Pancreas (tissue), 10 donors: Measurements from ENCODE around the gene SPATA24. TPM values are rescaled to one million over a fixed set of nuclear protein-coding genes. Genes with fewer than 3 reads are reported as not detected.

Experiments
- ATAC-seq, 4 donors: fragments of 200-7000 bp; cut with Tn5 transposase; one replicate each; pipeline versions ENCODE4 v1.8.0 to v1.9.1; 2020; ENCODE audit warnings: mild to moderate bottlenecking in 4 of 4, moderate library complexity in 4 of 4
- DNase-seq, 6 donors: peaks; one replicate each; pipeline ENCODE4 v3.0.0-alpha.2; 2020
- FAIRE-seq: peaks from 2 replicates; lab custom pipeline; 2012; peaks lifted over from hg19 to GRCh38; lab: Jason Lieb, UNC
- H3K27ac ChIP-seq, 4 donors: fragments of 200-600 bp; sonication (generic); 1 replicate in 3 of 4; 2 replicates in 1 of 4; pipeline versions ENCODE4 v1.5.0 to v1.8.0; 2020
- H3K27me3 ChIP-seq, 4 donors: fragments of 200-600 bp; one replicate each; pipeline ENCODE4 v1.8.0; 2021
- H3K36me3 ChIP-seq, 3 donors: fragments of 200-600 bp; sonication (generic) in 1 of 3; one replicate each; pipeline versions ENCODE4 v1.5.0 to v1.8.0; 2020 to 2021
- H3K4me1 ChIP-seq, 3 donors: fragments of 200-600 bp; one replicate each; pipeline ENCODE4 v1.8.0; 2021
- H3K4me3 ChIP-seq, 4 donors: fragments of 200-600 bp; sonication (generic) in 2 of 4; one replicate each; pipeline versions ENCODE4 v1.5.0 to v1.8.0; 2020 to 2021
- H3K9me3 ChIP-seq, 4 donors: fragments of 200-600 bp; one replicate each; pipeline ENCODE4 v1.8.0; 2021
- CTCF ChIP-seq, 4 donors: fragments of 200-600 bp; sonication (generic) in 3 of 4; IDR thresholded peaks; one replicate each; pipeline versions ENCODE4 v1.5.0 to v1.8.0; 2021; ENCODE audit warnings: antibody characterized with exemption in 4 of 4
- WGBS, 2 donors: extraction: QIAGEN DNeasy Blood & Tissue Kit; methylation state at CpG; one replicate each; pipeline ENCODE4 v1.1.7; 2013; 5-methylcytosine and 5-hydroxymethylcytosine counted together
- intact Hi-C, 3 donors: fragments of 100-400 bp; cut with DNase I; formaldehyde crosslinking; loops; one replicate each; pipeline versions ENCODE4 v1.11.1 to v1.14.2; 2022
- polyA plus RNA-seq, 2 donors: library from polyadenylated mRNA; stranded (reverse); fragments of 200-250 nt; gene quantifications; one replicate each; pipeline ENCODE4 v1.2.3, GENCODE V29; 2013
- total RNA-seq, 6 donors: library from RNA; stranded (reverse); fragmentation: NEBNext Ultra II Directional in 4 of 6; extraction: Animal tissue kit (Norgen Biotek cat#: 25700) in 4 of 6; gene quantifications; one replicate each; pipeline versions ENCODE4 v1.2.1 to v1.2.4, GENCODE V29; 2021 to 2023
- donor health status: healthy with polysubstance abuse.
- donor health status: DM: no; HTN: no; CAD: no; lungs with moderate emphysema.
- donor health status: DM: no; HTN: no; CAD: no.
- donor health status: control.
- donor health status: control.
- donor health status: Bipolar disorder and iron deficiency.
- donor health status: DM: yes; HTN: yes; CAD: no.
- donor health status: DM: no; HTN: no; CAD: no.
- donor health status: DM: no; HTN: no; CAD: no.
- donor health status: DM: yes; HTN: yes; CAD: no.

The SPATA24 gene
- total and polyA plus RNA-seq, 8 donors = 1.8 to 9.8 (median 3.3) TPM

GRCh38 chr5:139422307-139422893 is 18.5 kb upstream of the SPATA24 start:
- FAIRE-seq (peak; percentile 91), ATAC-seq (peak; percentile 86 to 98 (median 94)), DNase-seq (peak in 2 of 6 donors; percentile 31 to 58)
- no peak overlapping the region for H3K4me3 ChIP-seq
- 40 to 43% methylated on average over 5 of the region's 5 CpGs for WGBS, 2 donors
- peak; percentile 20 to 59 (median 56) for TF ChIP-seq CTCF (IDR thresholded peaks at IDR 0.05)
- H3K9me3 ChIP-seq = no peaks in the 10 kb centered on the region
- no peaks in the 10 kb centered on the region for H3K27me3 ChIP-seq
- no peaks in the 10 kb centered on the region for H3K36me3 ChIP-seq
- intact Hi-C loops = loop anchor here in 1 of 3 donors (5.0 kb wide), 1 partner anchor 90 kb away; no protein-coding TSS in a partner anchor
- H3K4me1 ChIP-seq = no peaks in the 10 kb centered on the region
- H3K27ac ChIP-seq = no peak overlapping the region

GRCh38 chr5:139419226-139420192 is 15.6 kb upstream of the SPATA24 start:
- H3K27ac ChIP-seq = no peak overlapping the region
- no peaks in the 10 kb centered on the region for H3K9me3 ChIP-seq
- no peak overlapping the region for H3K4me3 ChIP-seq
- 77 to 89% methylated on average over 9 of the region's 9 CpGs for WGBS, 2 donors
- TF ChIP-seq CTCF (IDR thresholded peaks at IDR 0.05) = no peak
- H3K4me1 ChIP-seq = no peaks in the 10 kb centered on the region
- H3K27me3 ChIP-seq = no peaks in the 10 kb centered on the region
- no peaks in the 10 kb centered on the region for H3K36me3 ChIP-seq
- ATAC-seq (no peak), FAIRE-seq (no peak), DNase-seq (no peak)
- intact Hi-C loops = loop anchor here in 2 of 3 donors (5.0 kb wide), 1 partner anchor 93 kb away; no protein-coding TSS in a partner anchor

- DNase-seq (no peak), FAIRE-seq (no peak), ATAC-seq (no peak)
- intact Hi-C loops = loop anchor here in 1 of 3 donors (5.0 kb wide), 1 partner anchor 94 kb away; no protein-coding TSS in a partner anchor
- no peaks in the 10 kb centered on the region for H3K36me3 ChIP-seq
- no peak overlapping the region for H3K4me3 ChIP-seq
- TF ChIP-seq CTCF (IDR thresholded peaks at IDR 0.05) = no peak
- H3K27ac ChIP-seq = no peak overlapping the region
- no peaks in the 10 kb centered on the region for H3K27me3 ChIP-seq
- H3K4me1 ChIP-seq = no peaks in the 10 kb centered on the region
- WGBS, 2 donors = 79 to 85% methylated on average over 1 of the region's 1 CpG
- no peaks in the 10 kb centered on the region for H3K9me3 ChIP-seq
Measured at GRCh38 chr5:139418793-139419192, 14.9 kb upstream of the SPATA24 start.

- Histone ChIP-seq H3K9me3 (no peaks in the 10 kb centered on the region), H3K27ac (no peak overlapping the region), H3K4me1 (no peaks in the 10 kb centered on the region), H3K4me3 (no peak overlapping the region), H3K36me3 (no peaks in the 10 kb centered on the region), H3K27me3 (no peaks in the 10 kb centered on the region)
- TF ChIP-seq CTCF (IDR thresholded peaks at IDR 0.05) = no peak
- DNase-seq = no peak
- WGBS, 2 donors = 61 to 75% methylated on average over 4 of the region's 4 CpGs
- intact Hi-C loops = loop anchor here in 1 of 3 donors (5.0 kb wide), 1 partner anchor 95 kb away; no protein-coding TSS in a partner anchor
- FAIRE-seq = peak; percentile 54
- ATAC-seq = peak in 2 of 4 donors; percentile 38 to 39
Measured at GRCh38 chr5:139417214-139417613, 13.3 kb upstream of the SPATA24 start.
